Activated naive CD8-positive, alpha-beta T cell (primary cell): ENCODE measurements around the gene GNB5.
A peak's percentile ranks its signal among the peaks of the same experiment; 100 is the strongest.

ENCODE experiments used
- H3K27ac Mint-ChIP-seq: one replicate; pipeline ENCODE4 v1.8.0; 2021; ENCODE audit warnings: mixed read lengths
- H3K27me3 Mint-ChIP-seq: one replicate; pipeline ENCODE4 v1.8.0; 2021; ENCODE audit warnings: mixed read lengths
- H3K36me3 Mint-ChIP-seq: one replicate; pipeline ENCODE4 v1.8.0; 2021; ENCODE audit warnings: mixed read lengths
- H3K4me1 Mint-ChIP-seq: one replicate; pipeline ENCODE4 v1.8.0; 2021; ENCODE audit warnings: low read depth, mixed read lengths
- H3K4me3 Mint-ChIP-seq: one replicate; pipeline ENCODE4 v1.8.0; 2021; ENCODE audit warnings: mild to moderate bottlenecking, mixed read lengths
- H3K9me3 Mint-ChIP-seq: one replicate; pipeline ENCODE4 v1.8.0; 2021; ENCODE audit warnings: low read depth, mixed read lengths

The GNB5 gene

GRCh38 chr15:52078197-52078875, 112.9 kb downstream of the GNB5 start:
- Mint-ChIP-seq H3K4me1 (peaks cover 9% of the 10 kb centered on the region), H3K27ac (no peak overlapping the region)

GRCh38 chr15:52076889-52077781, 114.1 kb downstream of the GNB5 start:
- Mint-ChIP-seq H3K4me3 (no peak overlapping the region), H3K27me3 (no peaks in the 10 kb centered on the region), H3K9me3 (no peaks in the 10 kb centered on the region), H3K36me3 (no peaks in the 10 kb centered on the region), H3K4me1 (peaks cover 2% of the 10 kb centered on the region), H3K27ac (no peak overlapping the region)

More at GRCh38 chr15:52078197-52078875, 112.9 kb downstream of the GNB5 start:
- Mint-ChIP-seq H3K36me3 (no peaks in the 10 kb centered on the region), H3K9me3 (no peaks in the 10 kb centered on the region), H3K27me3 (no peaks in the 10 kb centered on the region), H3K4me3 (no peak overlapping the region)

GRCh38 chr15:52071570-52071969, 119.6 kb downstream of the GNB5 start:
- no peak overlapping the region for H3K4me3 Mint-ChIP-seq
- peaks cover 14% of the 10 kb centered on the region for H3K4me1 Mint-ChIP-seq
- H3K27me3 Mint-ChIP-seq = no peaks in the 10 kb centered on the region
- H3K9me3 Mint-ChIP-seq = no peaks in the 10 kb centered on the region
- H3K36me3 Mint-ChIP-seq = no peaks in the 10 kb centered on the region
- no peak overlapping the region for H3K27ac Mint-ChIP-seq

- no peaks in the 10 kb centered on the region for H3K36me3 Mint-ChIP-seq
Measured at GRCh38 chr15:52069559-52069958, 121.6 kb downstream of the GNB5 start.

GRCh38 chr15:52068004-52068615, 123.1 kb downstream of the GNB5 start:
- no peaks in the 10 kb centered on the region for H3K9me3 Mint-ChIP-seq

More at GRCh38 chr15:52069559-52069958, 121.6 kb downstream of the GNB5 start:
- Mint-ChIP-seq H3K27me3 (no peaks in the 10 kb centered on the region), H3K4me1 (peaks cover 17% of the 10 kb centered on the region), H3K9me3 (no peaks in the 10 kb centered on the region), H3K27ac (no peak overlapping the region), H3K4me3 (no peak overlapping the region)

GRCh38 chr15:52067545-52067926, 123.7 kb downstream of the GNB5 start:
- no peaks in the 10 kb centered on the region for H3K27me3 Mint-ChIP-seq
- H3K9me3 Mint-ChIP-seq = no peaks in the 10 kb centered on the region
- H3K4me1 Mint-ChIP-seq = peaks cover 17% of the 10 kb centered on the region
- peaks cover 4% of the 10 kb centered on the region for H3K36me3 Mint-ChIP-seq
- H3K27ac Mint-ChIP-seq = peak overlapping the region; percentile 62
- H3K4me3 Mint-ChIP-seq = no peak overlapping the region

More at GRCh38 chr15:52068004-52068615, 123.1 kb downstream of the GNB5 start:
- Mint-ChIP-seq H3K4me1 (peaks cover 17% of the 10 kb centered on the region), H3K4me3 (no peak overlapping the region), H3K36me3 (peaks cover 4% of the 10 kb centered on the region), H3K27me3 (no peaks in the 10 kb centered on the region), H3K27ac (no peak overlapping the region)

- Mint-ChIP-seq H3K27ac (peak overlapping the region; percentile 62), H3K4me3 (no peak overlapping the region)
Measured at GRCh38 chr15:52066842-52067544, 124.2 kb downstream of the GNB5 start.

More at GRCh38 chr15:52066842-52067544, 124.2 kb downstream of the GNB5 start:
- H3K9me3 Mint-ChIP-seq = no peaks in the 10 kb centered on the region
- peaks cover 17% of the 10 kb centered on the region for H3K4me1 Mint-ChIP-seq
- peaks cover 4% of the 10 kb centered on the region for H3K36me3 Mint-ChIP-seq
- H3K27me3 Mint-ChIP-seq = no peaks in the 10 kb centered on the region
